ENCODE results near the gene SELENOF.

The SELENOF gene

DNA sequence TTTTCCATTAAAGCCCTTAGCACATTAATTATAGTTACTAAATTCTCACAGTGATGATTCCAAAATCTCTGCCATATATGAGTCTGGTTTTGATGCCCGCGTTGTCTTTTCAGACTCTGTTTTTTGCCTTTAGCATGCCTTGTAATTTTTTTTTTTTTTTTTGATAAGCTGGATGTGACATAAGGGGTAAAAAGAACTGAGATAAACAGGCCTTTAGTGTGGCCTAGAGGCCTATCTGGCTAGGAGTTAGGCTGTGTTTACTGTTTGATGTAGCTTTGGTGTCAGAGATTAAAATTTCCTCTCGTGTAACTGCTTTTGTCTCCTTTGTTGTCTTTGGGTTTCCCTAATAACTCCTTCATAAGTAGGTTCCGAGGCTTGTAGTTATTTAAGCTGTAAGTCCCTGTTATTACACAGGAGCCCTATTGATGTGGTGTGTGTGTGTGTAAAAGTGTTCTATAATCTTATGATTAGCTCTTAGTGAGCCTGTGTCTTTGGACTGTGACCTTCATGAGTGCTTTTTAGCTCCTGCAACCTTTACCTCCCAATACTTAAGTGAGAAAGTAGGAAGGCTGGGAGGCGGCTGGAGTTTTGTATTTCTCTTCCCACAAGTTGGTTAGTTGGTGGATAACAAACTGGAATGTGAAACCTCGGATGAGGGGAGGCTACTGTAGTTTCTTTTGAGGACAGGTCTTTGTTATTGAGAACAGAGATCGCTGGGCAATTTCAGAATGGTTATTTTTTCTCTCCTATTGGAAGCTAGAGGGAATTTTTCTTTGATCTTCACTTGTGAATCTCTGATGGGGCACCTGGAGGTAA is 19.8 kb upstream of the SELENOF start:
- no peak for FAIRE-seq
- TF ChIP-seq POLR2A (IDR thresholded peaks at IDR 0.05; ENCODE audit: low read depth, low read length): no peak

DNA sequence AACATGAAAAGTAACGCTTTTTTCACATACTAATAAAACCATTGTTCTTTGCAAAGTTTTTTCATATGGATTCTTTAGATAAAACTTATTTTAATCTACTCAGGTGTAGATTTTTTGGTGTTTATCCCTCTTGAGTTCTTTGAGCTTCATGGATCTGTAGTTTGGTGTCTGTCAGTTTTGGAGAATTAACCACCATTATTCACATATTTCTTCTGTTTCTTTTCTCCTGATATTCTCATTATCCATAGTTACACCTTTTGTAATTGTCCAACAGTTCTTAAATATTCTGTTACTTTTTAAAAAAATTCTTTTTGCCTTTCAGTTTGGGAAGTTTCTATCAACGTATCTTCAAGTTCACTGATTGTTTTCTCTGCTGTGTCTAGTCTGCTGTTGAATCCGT is 19.1 kb upstream of the SELENOF start:
- no peak for FAIRE-seq
- TF ChIP-seq POLR2A (IDR thresholded peaks at IDR 0.05; ENCODE audit: low read depth, low read length): no peak

More for the DNA sequence above, 19.8 kb upstream of the SELENOF start:
- DNase-seq (ENCODE audit: insufficient read length, low spot score): no peak

DNA sequence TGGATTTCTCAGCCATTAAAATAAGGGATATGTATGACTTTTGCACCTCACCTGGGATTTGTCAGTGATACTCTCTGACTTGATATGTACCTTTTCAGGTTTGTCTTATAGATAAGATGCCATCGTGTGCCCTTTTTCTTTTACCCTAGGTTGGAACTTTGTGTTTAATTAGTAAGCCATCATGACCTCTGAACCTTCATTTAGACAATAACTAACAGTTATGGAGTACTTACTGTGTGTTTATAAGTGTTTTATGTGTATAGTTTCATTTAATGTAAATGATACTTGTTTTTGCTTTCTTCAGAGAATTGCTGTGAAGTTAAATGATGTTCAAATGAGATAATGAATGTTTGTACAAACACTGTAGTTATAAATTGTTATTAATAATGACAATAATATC is 14.9 kb upstream of the SELENOF start:
- peak; percentile 6 for FAIRE-seq
- TF ChIP-seq POLR2A (IDR thresholded peaks at IDR 0.05; ENCODE audit: low read depth, low read length): no peak
- no peak for DNase-seq (ENCODE audit: insufficient read length, low spot score)

More for the DNA sequence above, 19.1 kb upstream of the SELENOF start:
- no peak for DNase-seq (ENCODE audit: insufficient read length, low spot score)

DNA sequence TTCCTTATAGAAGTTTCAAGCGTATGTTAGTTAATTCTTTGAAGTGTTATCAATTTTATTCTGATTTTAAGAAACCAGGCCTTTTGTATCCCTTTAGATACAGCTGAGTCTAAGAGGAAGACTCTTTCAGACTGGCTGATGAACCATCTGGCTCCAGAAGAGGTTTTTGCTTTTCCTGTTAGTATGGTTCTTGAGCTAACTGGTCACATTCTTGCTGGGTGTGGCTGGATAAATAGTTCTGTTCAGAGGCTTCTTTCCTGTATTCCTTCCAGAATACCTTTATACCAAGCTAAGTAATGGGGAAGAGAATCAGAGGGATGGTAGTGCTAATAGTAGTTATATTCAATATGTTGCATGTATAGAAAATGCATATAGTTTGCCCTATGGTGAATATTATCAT is 13.0 kb upstream of the SELENOF start:
- no peak for DNase-seq (ENCODE audit: insufficient read length, low spot score)
- TF ChIP-seq POLR2A (IDR thresholded peaks at IDR 0.05; ENCODE audit: low read depth, low read length): no peak
- no peak for FAIRE-seq

DNA sequence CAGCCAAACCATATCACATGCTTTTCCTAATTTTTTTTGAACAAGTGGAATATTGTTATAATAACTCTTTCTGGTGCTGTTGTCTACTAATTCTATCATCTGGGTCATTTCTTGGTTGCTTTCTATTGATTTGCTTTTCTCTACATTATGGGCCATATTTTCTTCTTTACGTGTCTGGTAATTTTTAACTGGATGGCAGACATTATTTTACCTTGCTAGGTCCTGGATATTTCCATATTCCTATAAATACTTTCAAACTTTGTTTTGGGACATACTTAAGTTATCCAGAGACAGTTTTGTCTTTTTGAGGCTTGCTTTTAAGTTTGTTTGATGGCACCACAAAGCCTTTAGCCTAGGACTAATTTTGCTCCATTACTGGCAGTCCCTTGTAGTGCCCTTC is 11.8 kb upstream of the SELENOF start:
- no peak for FAIRE-seq
- no peak for TF ChIP-seq POLR2A (IDR thresholded peaks at IDR 0.05; ENCODE audit: low read depth, low read length)

DNA sequence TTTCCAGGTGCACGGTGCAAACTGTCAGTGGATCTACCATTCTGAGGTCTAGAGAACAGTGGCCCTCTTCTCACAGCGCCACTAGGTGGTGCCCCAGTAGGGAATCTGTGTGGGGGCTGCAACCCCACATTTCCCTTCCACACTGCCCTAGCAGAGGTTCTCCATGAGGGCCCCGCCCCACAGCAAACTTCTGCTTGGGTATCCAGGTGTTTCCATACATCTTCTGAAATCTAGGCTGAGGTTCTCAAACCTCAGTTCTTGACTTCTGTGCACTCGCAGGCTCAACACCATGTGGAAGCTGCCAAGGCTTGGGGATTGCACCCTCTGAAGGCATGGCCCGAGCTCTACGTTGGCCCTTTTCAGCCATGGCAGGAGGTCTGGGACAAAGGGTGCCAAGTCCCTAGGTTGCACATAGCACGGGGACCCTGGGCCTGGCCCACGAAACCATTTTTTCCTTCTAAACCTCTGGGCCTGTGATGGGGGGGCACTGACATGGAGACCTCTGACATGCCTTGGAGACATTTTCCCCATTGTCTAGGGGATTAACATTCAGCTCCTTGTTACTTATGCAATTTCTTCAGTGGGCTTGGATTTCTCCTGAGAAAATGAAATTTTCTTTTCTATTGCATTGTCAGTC is 10.5 kb upstream of the SELENOF start:
- FAIRE-seq (no peak), DNase-seq (ENCODE audit: insufficient read length, low spot score) (no peak)
- no peak for TF ChIP-seq POLR2A (IDR thresholded peaks at IDR 0.05; ENCODE audit: low read depth, low read length)

More for the DNA sequence above, 11.8 kb upstream of the SELENOF start:
- no peak for DNase-seq (ENCODE audit: insufficient read length, low spot score)

DNA sequence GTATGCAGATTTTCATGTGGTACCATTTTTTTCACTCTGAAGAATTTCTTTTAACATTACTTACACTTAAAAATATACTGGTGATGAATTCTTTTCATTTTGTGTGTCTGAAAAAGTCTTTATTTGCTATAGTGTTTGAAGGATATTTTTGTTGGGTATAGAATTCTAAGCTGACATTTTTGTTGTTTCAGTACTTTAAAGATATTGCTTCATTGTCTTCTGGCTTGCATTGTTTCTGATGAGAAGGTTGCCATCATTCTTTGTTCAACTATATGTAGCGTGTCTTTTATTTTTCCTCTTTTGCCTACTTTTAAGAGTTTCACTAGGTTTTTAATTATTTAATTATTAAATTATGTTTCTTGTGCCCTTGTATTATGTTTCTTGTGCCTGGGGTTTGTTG is 8.5 kb upstream of the SELENOF start:
- no peak for TF ChIP-seq POLR2A (IDR thresholded peaks at IDR 0.05; ENCODE audit: low read depth, low read length)
- DNase-seq (ENCODE audit: insufficient read length, low spot score) (no peak), FAIRE-seq (no peak)

DNA sequence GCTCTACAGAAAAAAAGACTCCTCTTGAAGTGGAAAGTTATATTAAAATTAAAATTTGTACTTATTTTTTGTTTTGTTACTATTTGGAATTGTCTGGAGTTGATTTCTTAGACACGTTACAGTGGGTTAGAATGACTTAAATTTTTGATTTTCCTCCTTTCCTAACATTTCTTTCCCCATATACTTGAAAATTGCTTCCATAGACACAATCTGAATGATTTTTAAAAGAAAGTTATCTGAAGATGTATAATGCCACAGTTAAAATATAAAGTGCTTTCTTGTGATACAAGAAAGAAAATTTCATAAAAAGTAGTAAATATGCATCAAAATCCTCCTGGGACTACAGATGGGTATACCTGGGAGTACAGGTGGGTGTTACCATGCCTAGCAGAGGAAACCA is 2.8 kb upstream of the SELENOF start:
- TF ChIP-seq POLR2A (IDR thresholded peaks at IDR 0.05; ENCODE audit: low read depth, low read length): no peak
- DNase-seq (ENCODE audit: insufficient read length, low spot score) (no peak), FAIRE-seq (no peak)

DNA sequence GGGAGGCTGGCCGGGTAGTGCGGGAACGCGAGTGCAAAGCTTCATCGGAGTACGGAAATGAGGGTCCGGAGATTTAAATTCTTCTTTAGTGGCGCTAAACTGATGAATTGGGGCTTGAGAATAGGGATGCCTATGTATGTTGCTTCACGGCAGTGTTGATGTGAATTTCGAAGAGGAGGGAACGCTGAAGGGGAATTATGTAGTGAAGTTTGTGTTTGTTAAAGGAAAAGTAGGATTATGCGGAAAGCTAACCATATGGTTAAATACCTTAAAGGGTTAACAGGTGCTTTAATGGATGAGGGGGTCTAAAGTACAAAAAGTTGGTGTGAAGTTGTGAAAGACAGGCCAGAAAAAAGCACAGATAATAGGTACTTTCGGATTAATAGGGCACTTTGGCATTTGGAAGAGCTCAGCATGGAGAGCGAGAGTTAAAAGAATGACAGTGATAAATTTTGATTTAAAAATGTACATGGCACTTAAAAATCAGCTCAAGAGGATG is 1.9 kb upstream of the SELENOF start:
- FAIRE-seq (peak; percentile 79), DNase-seq (ENCODE audit: insufficient read length, low spot score) (no peak)
- no peak for TF ChIP-seq POLR2A (IDR thresholded peaks at IDR 0.05; ENCODE audit: low read depth, low read length)

DNA sequence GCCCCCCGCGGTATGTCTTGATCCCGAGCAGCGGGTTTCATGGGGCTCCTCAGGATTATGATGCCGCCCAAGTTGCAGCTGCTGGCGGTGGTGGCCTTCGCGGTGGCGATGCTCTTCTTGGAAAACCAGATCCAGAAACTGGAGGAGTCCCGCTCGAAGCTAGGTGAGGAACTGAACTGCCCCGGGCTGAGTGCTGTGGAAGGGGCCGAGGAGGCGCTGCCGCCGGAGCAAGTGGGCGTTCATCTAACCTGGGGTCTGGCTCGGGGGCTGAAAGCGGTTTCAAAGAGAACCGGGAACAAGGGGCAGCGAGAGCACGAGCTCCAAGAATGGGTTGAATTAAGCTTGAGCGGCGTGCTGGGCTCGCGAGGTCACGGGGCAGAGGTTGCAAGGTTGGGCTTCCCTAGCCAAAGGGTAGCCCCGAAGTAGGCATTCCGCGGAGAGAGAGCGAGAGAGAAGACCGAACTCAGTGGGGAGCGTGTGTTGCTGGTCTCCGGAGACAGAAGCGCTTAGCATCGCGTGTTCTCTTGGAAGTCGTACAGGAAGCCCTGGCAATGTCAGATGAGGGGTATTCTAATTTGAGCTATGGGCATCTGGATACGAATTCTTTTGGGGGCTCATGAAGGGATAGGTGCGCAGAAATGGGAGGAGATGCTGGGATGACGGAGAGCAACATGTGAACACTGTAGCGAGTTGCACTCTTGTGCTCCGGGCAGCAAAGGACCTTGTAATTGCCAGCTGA is 1.2 kb upstream of the SELENOF start:
- DNase-seq (ENCODE audit: insufficient read length, low spot score) (peak; percentile 21), FAIRE-seq (no peak)
- no peak for TF ChIP-seq POLR2A (IDR thresholded peaks at IDR 0.05; ENCODE audit: low read depth, low read length)

DNA sequence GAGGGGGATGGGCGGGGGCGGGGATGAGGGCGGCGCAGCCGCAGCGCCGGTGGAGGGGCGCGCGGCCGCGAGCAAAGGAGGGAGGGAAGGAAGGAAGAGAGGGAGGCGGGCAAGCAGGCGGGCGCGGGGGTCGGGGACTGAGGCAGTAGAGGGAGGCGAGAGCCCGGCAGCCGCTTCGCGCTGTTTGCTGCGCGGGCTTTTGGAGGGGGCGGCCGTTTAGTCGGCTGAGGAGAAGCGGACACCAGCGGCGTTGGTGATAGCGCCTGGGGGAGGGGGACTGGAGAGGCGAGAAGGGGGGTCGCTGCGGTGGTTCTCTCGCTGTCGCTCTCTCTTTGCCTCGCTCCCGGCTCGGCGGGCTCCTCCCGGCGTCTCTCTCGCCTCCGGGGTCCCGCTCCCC is 673 bp upstream of the SELENOF start, which contains the start of gene HS2ST1:
TSS of gene HS2ST1 (plus strand) at position 35 of the 397 bp plus-strand sequence.
- no peak for FAIRE-seq
- TF ChIP-seq POLR2A (IDR thresholded peaks at IDR 0.05; ENCODE audit: low read depth, low read length): peak; percentile 74
- no peak for DNase-seq (ENCODE audit: insufficient read length, low spot score)

DNA sequence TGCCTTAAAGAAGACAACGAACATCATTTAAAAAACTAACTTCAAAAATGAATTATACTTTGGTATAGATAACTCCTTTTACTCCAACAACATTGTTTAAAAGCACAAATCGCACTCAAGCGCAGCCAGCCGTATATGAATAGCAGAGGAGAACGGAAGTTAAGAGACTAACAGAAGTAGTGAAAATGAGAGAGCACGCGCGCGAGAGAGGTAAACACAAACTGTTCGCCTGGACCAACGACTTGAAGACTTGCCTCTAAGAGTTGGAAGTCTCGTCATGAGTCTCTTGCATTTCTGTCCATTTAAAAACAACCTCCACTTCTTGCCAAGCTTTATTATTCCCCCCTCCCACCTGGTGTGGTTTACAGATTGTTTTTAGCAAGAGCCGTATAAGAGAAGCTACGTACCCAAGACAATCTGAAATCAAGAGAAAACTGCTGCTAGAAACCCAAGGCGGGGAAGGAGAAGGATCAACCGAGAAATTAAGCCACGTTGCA is 479 bp downstream of the SELENOF start:
- no peak for TF ChIP-seq POLR2A (IDR thresholded peaks at IDR 0.05; ENCODE audit: low read depth, low read length)
- DNase-seq (ENCODE audit: insufficient read length, low spot score) (no peak), FAIRE-seq (no peak)

DNA sequence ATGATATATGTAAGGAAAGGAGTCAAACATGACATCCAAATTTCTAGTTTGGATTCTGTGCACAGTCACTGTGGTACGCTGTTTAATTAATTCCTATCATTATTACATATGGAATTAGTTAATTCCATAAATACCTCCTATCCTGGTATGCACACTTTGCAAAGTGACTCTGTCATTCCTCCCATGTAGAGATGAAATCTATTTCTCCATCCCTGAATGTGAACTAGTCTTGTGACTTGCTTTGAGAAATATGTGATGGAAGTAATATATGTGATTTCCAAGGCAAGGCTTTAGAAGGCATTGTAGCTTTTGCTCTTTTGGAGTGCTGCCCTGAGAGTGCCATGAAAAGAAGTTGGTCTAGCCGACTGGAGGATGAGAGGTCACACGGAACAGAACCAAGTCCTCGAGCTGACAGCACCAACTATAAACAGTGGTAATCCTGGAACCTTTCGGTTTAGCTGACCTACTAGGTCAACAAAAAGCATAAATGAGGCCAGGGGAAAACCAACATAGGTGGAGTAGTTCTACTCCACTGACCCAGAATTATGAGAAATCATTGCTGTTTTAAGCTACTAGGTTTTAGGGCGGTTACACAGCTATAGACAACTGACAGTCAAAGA is 1.5 kb downstream of the SELENOF start:
- FAIRE-seq (no peak), DNase-seq (ENCODE audit: insufficient read length, low spot score) (no peak)
- TF ChIP-seq POLR2A (IDR thresholded peaks at IDR 0.05; ENCODE audit: low read depth, low read length): no peak

All from H54 (cell line).